GM13977 (cell line): ENCODE data around the gene APOC3.

Source experiments
- DNase-seq: peaks from one replicate; pipeline ENCODE4 v3.0.0; 2012; ENCODE audit warnings: low spot score
- in situ Hi-C: fragments of 300-500 bp; cut with MboI; formaldehyde crosslinking; loops from one replicate; pipeline ENCODE4 v1.12.0; 2022; ENCODE audit warnings: low sequenced_read_pairs, low pct_unique_long_range_greater_than_20kb, mixed read lengths, inconsistent platforms; ENCODE audit not compliant: unreplicated experiment
- TF ChIP-seq, protein P1 (sequence below): IDR thresholded peaks from 2 replicates; pipeline ENCODE4 v1.5.1; 2012; ENCODE audit warnings: mild to moderate bottlenecking, control low read depth; ENCODE audit not compliant: insufficient read depth; ENCODE audit errors: extremely low read depth, missing control alignments

APOC3 gene

DNA sequence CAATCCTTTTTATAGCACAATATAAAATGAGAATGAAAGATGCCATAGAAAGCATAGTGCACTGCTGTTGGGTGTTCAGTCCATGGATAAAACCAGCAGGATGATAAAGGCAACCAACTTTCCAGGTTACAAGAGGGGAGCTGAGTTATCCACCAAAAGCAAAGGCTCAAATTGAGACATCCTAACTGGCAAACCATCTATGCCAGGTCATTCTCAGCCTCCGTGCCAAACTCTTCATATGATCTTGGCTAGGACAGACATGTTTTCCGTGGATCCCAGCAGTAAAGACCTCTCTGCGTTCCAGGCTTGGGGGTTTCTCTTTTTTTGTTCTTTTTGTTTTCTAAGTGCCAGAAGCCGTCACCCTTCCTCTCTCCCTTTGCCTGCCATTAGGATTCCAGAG lies 15.0 kb downstream of the APOC3 start:
- TF ChIP-seq, protein P1, sequence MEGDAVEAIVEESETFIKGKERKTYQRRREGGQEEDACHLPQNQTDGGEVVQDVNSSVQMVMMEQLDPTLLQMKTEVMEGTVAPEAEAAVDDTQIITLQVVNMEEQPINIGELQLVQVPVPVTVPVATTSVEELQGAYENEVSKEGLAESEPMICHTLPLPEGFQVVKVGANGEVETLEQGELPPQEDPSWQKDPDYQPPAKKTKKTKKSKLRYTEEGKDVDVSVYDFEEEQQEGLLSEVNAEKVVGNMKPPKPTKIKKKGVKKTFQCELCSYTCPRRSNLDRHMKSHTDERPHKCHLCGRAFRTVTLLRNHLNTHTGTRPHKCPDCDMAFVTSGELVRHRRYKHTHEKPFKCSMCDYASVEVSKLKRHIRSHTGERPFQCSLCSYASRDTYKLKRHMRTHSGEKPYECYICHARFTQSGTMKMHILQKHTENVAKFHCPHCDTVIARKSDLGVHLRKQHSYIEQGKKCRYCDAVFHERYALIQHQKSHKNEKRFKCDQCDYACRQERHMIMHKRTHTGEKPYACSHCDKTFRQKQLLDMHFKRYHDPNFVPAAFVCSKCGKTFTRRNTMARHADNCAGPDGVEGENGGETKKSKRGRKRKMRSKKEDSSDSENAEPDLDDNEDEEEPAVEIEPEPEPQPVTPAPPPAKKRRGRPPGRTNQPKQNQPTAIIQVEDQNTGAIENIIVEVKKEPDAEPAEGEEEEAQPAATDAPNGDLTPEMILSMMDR = no peak
- DNase-seq = no peak
- in situ Hi-C loops = no loop called here

GRCh38 chr11:116847612-116848011 lies 17.9 kb downstream of the APOC3 start:
- TF ChIP-seq, protein P1 = no peak

GRCh38 chr11:116849060-116849459 lies 19.4 kb downstream of the APOC3 start:
- TF ChIP-seq, protein P1 = no peak
- no peak for DNase-seq
- in situ Hi-C loops = no loop called here

More at GRCh38 chr11:116847612-116848011, 17.9 kb downstream of the APOC3 start:
- DNase-seq = no peak
- in situ Hi-C loops = no loop called here

DNA sequence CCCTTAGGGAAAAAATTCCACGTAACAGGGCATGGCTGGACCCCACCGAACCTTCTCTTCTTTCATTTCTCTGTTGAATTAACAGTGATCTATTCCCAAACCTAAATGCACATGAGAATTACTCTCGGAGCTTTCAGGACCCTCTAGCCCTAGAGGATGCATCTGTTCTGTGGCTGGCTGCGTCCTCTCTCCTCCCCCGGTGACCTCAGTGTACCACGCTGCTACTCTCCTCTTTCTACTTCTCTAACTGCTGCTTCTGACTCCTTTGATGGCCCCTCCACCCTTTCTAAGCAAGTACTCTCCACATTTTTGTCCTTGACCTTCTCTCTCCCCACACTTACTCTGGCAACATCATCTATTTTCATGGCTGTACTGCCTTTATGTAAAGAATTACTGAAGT lies 19.8 kb downstream of the APOC3 start:
- TF ChIP-seq, protein P1 = no peak
- in situ Hi-C loops = no loop called here
- DNase-seq = no peak

GRCh38 chr11:116851626-116852025 lies 21.9 kb downstream of the APOC3 start:
- TF ChIP-seq, protein P1 = no peak
- in situ Hi-C loops = no loop called here
- DNase-seq = no peak

- TF ChIP-seq, protein P1 = no peak
- no peak for DNase-seq
- in situ Hi-C loops = no loop called here
These were observed 22.7 kb downstream of the APOC3 start for GRCh38 chr11:116852261-116853031.
